Fibroblast of peridontal ligament (primary cell): ENCODE results near the gene KRT27.
"Not testable (repeated sequence)": the region's sequence is repeated elsewhere in the genome, so short reads cannot be mapped to it uniquely, and the experiment has no call there.

Experiments used
- DNase-seq: peaks from one replicate; pipeline ENCODE4 v3.0.0-alpha.2; 2010; ENCODE audit errors: extremely low read depth

The KRT27 gene, protein sequence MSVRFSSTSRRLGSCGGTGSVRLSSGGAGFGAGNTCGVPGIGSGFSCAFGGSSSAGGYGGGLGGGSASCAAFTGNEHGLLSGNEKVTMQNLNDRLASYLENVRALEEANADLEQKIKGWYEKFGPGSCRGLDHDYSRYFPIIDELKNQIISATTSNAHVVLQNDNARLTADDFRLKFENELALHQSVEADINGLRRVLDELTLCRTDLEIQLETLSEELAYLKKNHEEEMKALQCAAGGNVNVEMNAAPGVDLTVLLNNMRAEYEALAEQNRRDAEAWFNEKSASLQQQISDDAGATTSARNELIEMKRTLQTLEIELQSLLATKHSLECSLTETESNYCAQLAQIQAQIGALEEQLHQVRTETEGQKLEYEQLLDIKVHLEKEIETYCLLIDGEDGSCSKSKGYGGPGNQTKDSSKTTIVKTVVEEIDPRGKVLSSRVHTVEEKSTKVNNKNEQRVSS

DNA sequence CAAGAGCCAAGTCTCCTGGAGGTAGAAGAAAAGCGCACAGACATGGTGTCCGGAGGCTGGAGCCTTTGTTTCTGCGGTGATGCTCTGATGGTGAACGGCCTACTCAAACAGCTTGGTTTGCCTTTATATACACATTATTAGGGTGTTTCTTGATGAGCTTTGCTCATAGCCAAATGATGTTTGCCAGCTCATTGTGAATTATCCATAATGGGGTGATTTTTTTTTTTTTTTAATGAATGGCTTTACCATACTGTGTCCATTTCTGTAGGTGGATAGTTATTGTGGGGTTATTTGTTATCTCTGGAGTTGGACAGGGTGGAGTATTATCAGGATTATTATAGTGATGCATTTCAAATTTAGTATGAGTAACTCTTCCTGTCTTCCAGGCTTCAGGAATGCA is at the start of gene KRT27:
Gene KRT27 (minus strand): TSS at position 101 of the 400 bp plus-strand sequence. CDS start 57 bp downstream, at position 44.
- DNase-seq, result no peak

DNA sequence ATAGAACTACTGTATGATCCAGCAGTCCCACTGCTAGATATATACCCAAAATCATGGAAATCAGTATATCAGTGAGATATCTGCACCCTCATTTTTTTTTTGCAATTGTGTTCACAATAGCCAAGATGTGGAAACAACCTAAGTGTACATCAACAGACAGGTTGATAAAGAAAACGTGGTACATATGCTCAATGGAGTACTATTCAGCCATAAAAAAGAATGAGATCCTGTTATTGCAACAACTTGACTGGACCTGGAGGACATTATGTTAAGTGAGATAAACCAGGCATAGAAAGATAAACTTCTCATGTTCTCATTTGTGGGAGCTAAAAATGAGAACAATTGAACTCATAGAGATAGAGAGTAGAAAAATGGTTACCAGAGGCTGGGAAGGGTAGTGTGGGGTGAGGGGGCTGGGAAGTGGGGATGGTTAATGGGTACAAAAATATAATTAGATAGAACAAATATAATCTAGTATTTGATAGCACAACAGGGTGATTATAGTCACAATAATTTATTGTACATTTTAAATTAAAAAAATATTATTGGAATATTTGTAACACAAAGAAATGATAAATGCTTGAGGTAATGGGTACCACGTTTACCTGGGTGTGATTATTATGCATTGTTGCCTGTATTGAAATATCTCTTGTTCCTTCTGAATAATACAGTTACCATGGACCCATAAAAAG is 47.9 kb upstream of the KRT27 start:
- DNase-seq, result no peak

- DNase-seq, result peak; percentile 71
These were observed 46.2 kb upstream of the KRT27 start for GRCh38 chr17:40828454-40829044.

- peak; percentile 69 for DNase-seq
These were observed 45.5 kb upstream of the KRT27 start for GRCh38 chr17:40827746-40828453.

- no peak for DNase-seq
These were observed 43.2 kb upstream of the KRT27 start for GRCh38 chr17:40825599-40825998.

DNA sequence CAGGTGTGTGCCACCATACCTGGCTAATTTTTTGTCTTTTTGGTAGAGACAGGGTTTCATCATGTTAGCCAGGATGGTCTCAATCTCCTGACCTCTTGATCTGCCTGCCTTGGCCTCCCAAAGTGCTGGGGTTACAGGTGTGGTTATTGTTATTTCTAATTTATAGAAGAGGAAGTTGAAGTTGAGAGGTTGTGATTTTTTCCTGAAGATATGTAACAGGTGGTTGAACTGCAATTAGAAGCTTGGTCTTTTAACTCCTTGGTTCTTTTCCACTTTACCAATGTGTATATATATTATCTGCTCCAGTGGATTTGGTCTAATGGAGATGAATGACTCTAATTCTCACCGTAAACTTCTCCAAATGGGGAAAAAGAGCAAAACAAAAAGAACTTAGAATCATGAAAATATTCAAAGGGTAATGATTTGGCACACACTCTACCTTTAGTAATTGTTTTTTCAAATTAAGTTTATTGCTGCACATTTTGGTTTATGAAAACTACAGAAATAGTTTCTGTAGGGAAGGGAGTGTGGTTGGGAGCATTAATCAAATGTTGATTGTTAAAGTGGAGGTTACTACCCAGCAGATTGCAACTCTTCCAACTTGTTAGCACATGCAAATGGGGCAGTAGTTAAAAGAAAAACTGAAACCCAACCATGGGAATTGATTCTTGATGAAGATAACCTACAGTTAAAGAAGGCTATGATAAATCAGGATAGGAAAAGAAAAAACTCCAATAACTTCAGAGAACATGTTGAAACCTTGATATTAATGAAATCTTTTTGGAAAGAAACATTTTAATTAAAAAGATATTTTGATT is 41.9 kb upstream of the KRT27 start:
- no peak for DNase-seq

GRCh38 chr17:40822132-40822812 is 39.9 kb upstream of the KRT27 start, which contains the start of gene KRT10:
Gene KRT10, minus strand, starts transcription at chr17:40822614. Its CDS starts 29 bp downstream, at chr17:40822585.
- no peak for DNase-seq

DNA sequence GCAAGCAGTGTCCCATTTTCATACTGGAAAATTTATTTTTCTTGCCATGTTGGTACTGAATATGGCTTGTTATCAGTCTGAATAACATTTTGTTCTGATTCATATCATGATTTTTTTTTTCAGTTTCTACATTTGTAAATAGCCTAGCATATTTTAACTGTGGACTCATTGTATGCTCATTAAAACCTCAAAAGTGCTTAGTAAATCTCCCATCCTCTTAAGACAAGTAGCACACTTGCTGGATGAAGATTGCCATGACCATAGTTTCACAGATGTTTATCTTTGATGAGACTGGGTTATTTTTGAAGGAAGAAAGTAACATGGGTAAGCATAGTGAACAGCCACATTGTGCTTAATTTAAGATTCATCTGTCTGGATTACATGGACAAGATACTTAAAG is 39.2 kb upstream of the KRT27 start:
- no peak for DNase-seq

DNA sequence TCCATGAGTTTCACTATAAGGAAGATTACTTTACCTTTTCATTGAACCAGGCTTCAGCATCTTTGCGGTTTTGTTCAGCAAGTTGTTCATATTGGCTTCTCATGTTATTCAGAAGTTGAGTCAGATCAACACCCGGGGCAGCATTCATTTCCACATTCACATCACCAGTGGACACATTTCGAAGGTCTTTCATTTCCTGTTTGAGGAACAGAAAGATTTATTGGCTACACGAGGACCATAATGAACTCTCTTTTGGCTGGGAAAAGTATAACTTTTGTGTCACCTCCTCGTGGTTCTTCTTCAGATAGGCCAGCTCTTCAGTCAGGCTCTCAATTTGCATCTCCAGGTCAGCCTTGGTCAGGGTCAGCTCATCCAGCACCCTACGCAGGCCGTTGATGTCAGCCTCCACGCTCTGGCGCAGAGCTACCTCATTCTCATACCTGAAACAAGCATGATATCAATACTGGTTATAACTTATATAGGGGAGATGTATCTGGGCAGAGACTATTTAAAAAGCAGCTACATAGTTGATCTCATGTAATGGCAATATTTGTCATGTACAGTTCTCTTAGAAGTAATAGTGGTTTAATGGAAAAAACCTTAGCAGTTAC is 38.0 kb upstream of the KRT27 start:
- DNase-seq, result no peak

GRCh38 chr17:40819528-40820125 is 37.3 kb upstream of the KRT27 start:
- peak; percentile 30 for DNase-seq

GRCh38 chr17:40818733-40819527 is 36.6 kb upstream of the KRT27 start:
- peak; percentile 75 for DNase-seq

DNA sequence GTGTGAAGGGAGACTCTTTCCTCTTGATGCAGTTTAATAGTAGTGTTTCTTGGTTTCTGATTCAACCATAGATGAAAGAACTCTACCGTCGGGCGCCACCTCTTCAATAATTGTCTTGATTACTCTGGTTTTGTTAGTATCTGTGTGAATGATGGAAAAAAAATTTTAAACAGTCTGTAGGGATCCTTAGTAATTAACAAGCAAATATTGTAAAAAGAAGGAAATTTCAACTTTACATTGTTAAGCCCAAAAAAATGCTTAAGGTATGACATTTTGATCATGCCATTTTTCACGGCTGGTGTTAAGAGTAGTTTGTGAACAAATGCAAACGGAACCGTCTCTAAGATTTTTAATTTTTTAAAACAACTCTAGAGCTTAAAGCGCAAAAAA is 36.0 kb upstream of the KRT27 start:
- no peak for DNase-seq

DNA sequence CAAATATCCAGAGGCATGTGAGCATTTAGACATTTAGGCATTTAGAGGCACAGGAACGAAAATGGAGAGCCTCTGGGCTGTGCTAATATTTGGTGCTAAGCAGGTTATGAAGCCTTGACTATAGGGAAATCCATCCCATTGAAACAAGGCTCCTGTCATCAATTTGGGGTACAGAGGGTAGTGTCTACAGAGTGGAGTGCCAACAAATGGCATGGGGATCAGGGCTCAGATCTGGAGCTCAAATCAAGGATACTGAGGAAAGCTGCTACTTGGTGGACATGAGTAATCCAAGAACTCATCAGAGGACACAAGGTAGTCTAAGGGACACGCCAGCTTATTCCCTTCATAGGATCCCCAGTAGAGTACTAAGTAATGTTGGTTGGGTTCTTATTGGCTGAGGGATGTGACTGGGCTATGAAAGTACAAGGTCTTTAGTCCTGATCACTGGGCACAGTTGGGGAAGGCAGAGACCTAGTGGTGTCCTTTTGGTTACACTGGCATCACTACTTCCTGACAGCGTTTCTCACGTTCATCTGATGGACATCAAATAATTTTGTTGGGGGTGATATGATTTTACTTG is 34.8 kb upstream of the KRT27 start:
- DNase-seq, result no peak

DNA sequence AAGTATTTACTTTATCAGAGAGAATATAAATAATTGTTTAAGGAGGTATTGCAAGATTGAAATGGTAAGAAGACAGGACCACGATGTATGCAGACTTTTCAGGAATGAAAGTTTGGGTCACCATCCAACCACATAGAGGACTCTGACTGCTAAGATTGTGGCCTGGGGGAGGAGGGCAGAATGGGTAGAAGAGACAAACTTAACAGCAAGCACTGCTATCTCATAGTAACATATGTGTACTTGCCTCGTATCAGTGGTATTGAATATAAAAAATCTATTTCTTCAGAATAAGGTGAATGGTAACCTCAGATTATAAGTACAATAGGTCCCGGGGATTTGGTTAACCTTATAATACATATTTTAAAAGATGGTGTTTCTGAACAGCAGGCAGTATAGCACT is 34.2 kb upstream of the KRT27 start:
- no peak for DNase-seq

DNA sequence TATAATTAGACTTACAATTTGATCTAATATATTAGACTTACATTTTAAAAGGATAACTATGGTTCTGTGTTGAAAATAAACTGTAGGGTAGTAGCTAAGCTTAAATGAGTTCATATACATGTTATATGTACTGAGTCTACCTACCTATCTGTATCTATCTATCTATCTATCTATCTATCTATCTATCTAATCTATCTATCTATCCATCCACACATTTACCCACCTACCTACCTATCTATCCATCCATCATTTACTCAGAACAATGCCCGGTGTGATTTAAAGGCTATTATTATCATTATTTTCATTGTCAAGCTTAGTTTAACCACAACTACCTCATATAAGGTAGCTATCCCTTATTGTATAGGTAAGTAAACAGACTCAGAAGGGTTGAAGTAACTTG is 33.0 kb upstream of the KRT27 start:
- DNase-seq, result no peak

- not testable (repeated sequence) for DNase-seq
These were observed 32.3 kb upstream of the KRT27 start for GRCh38 chr17:40814657-40815056.

- no peak for DNase-seq
These were observed 31.5 kb upstream of the KRT27 start for GRCh38 chr17:40813804-40814203.

DNA sequence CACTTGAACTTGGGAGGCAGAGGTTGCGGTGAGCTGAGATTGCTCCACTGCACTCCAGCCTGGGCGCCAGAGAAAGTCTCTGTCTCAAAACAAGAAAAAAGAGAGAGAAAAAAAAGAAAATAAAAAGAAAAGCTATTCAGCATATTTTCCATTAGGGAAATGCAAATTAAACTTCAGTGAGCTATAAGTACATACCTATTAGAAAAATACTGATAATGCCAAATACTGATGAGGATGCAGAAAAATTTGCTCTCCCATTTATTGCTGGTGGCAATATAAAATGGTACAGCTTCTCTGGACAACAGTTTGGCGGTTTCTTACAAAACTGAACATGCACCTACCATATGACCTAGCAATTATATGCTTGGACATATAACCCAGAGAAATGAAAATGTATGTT is 30.3 kb upstream of the KRT27 start:
- no peak for DNase-seq
